HEK293 (cell line): ENCODE measurements around the gene GADD45G.
A peak's percentile ranks its signal among the peaks of the same experiment; 100 is the strongest.

Experiments used
- EGR2 ChIP-seq: fragments of 450-650 bp; formaldehyde crosslinking; IDR thresholded peaks from 2 replicates; pipeline ENCODE4 v1.5.1; 2016; ENCODE audit warnings: low read depth, missing biosample characterization, missing genetic modification characterization
- HOXC10 ChIP-seq: sonication (generic); formaldehyde crosslinking; IDR thresholded peaks from 2 replicates; pipeline ENCODE4 v1.8.1; 2023; ENCODE audit warnings: mild to moderate bottlenecking, missing genetic modification reagents
- HOXD13 ChIP-seq: sonication (generic); formaldehyde crosslinking; IDR thresholded peaks from 2 replicates; pipeline ENCODE4 v1.8.0; 2022; ENCODE audit warnings: missing genetic modification reagents, borderline replicate concordance
- KLF9 ChIP-seq: fragments of 450-650 bp; formaldehyde crosslinking; IDR thresholded peaks from 2 replicates; pipeline ENCODE4 v1.5.1; 2016; ENCODE audit warnings: missing biosample characterization, missing genetic modification characterization, low read depth
- MEIS1 ChIP-seq: sonication (generic); formaldehyde crosslinking; IDR thresholded peaks from 2 replicates; pipeline ENCODE4 v1.8.1; 2022; ENCODE audit warnings: missing genetic modification reagents, mild to moderate bottlenecking, borderline replicate concordance
- OSR2 ChIP-seq: fragments of 450-650 bp; formaldehyde crosslinking; IDR thresholded peaks from 2 replicates; pipeline ENCODE4 v1.5.1; 2016; ENCODE audit warnings: missing biosample characterization, missing genetic modification characterization
- OVOL3 ChIP-seq: fragments of 450-650 bp; formaldehyde crosslinking; IDR thresholded peaks from 2 replicates; pipeline ENCODE4 v1.5.1; 2016; ENCODE audit warnings: missing biosample characterization, missing genetic modification characterization
- RBAK ChIP-seq: fragments of 450-650 bp; formaldehyde crosslinking; IDR thresholded peaks from 2 replicates; pipeline ENCODE4 v1.5.1; 2016; ENCODE audit warnings: missing biosample characterization, missing genetic modification characterization
- SETDB1 ChIP-seq: IDR thresholded peaks from one replicate; pipeline ENCODE4 v1.6.1; 2017; ENCODE audit warnings: mild to moderate bottlenecking, low read length, moderate library complexity, mixed read lengths; ENCODE audit not compliant: insufficient read length
- TRIM28 ChIP-seq: IDR thresholded peaks from 2 replicates; pipeline ENCODE4 v1.6.1; 2011; ENCODE audit warnings: low read length, control low read depth, borderline replicate concordance
- ZFP37 ChIP-seq: fragments of 450-650 bp; formaldehyde crosslinking; IDR thresholded peaks from 2 replicates; pipeline ENCODE4 v1.5.1; 2016; ENCODE audit warnings: missing biosample characterization, missing genetic modification characterization
- ZNF10 ChIP-seq: fragments of 450-650 bp; formaldehyde crosslinking; IDR thresholded peaks from 2 replicates; pipeline ENCODE4 v1.5.1; 2017; ENCODE audit warnings: missing biosample characterization, missing genetic modification characterization
- ZNF121 ChIP-seq: fragments of 450-650 bp; formaldehyde crosslinking; IDR thresholded peaks from 2 replicates; pipeline ENCODE4 v1.5.1; 2016; ENCODE audit warnings: missing biosample characterization, missing genetic modification characterization
- ZNF169 ChIP-seq: fragments of 450-650 bp; formaldehyde crosslinking; IDR thresholded peaks from 2 replicates; pipeline ENCODE4 v1.5.1; 2016; ENCODE audit warnings: missing biosample characterization, missing genetic modification characterization
- ZNF175 ChIP-seq: fragments of 450-650 bp; formaldehyde crosslinking; IDR thresholded peaks from 2 replicates; pipeline ENCODE4 v1.5.1; 2016; ENCODE audit warnings: missing biosample characterization, missing genetic modification characterization
- ZNF274 ChIP-seq, 2 experiments: fragments of 200-500 bp in 1 of 2; fragments of 450-650 bp in 1 of 2; sonication (Bioruptor generic) in 1 of 2; formaldehyde crosslinking in 1 of 2; IDR thresholded peaks; 2 replicates each; pipeline versions ENCODE4 v1.5.1 to v1.6.1; 2014 to 2016; ENCODE audit warnings: borderline replicate concordance in 1 of 2, inconsistent platforms in 1 of 2, low read length in 1 of 2, missing biosample characterization in 1 of 2, missing genetic modification characterization in 1 of 2
- ZNF311 ChIP-seq: fragments of 450-650 bp; formaldehyde crosslinking; IDR thresholded peaks from 2 replicates; pipeline ENCODE4 v1.5.1; 2017; ENCODE audit warnings: missing biosample characterization, missing genetic modification characterization, borderline replicate concordance
- ZNF423 ChIP-seq: fragments of 450-650 bp; formaldehyde crosslinking; IDR thresholded peaks from 2 replicates; pipeline ENCODE4 v1.5.1; 2016; ENCODE audit warnings: missing biosample characterization, missing genetic modification characterization
- ZNF48 ChIP-seq: fragments of 450-650 bp; formaldehyde crosslinking; IDR thresholded peaks from 2 replicates; pipeline ENCODE4 v1.5.1; 2016; ENCODE audit warnings: missing biosample characterization, missing genetic modification characterization
- ZNF521 ChIP-seq: fragments of 450-650 bp; formaldehyde crosslinking; IDR thresholded peaks from 2 replicates; pipeline ENCODE4 v1.5.1; 2017; ENCODE audit warnings: missing biosample characterization, mild to moderate bottlenecking, missing genetic modification characterization
- ZNF654 ChIP-seq: fragments of 450-650 bp; formaldehyde crosslinking; IDR thresholded peaks from 2 replicates; pipeline ENCODE4 v1.5.1; 2016; ENCODE audit warnings: low read depth, missing biosample characterization, missing genetic modification characterization
- ZNF660 ChIP-seq: fragments of 450-650 bp; IDR thresholded peaks from 2 replicates; pipeline ENCODE4 v1.5.1; 2018; ENCODE audit warnings: missing biosample characterization, mild to moderate bottlenecking, missing genetic modification characterization
- TF ChIP-seq, protein P1 (sequence below): fragments of 450-650 bp; formaldehyde crosslinking; IDR thresholded peaks from 2 replicates; pipeline ENCODE4 v1.5.1; 2017; ENCODE audit warnings: missing biosample characterization, missing genetic modification characterization
- TF ChIP-seq, protein P2 (sequence below): fragments of 450-650 bp; formaldehyde crosslinking; IDR thresholded peaks from 2 replicates; pipeline ENCODE4 v1.5.1; 2016; ENCODE audit warnings: missing biosample characterization, missing genetic modification characterization, borderline replicate concordance
- TF ChIP-seq, protein P3 (sequence below): fragments of 450-650 bp; formaldehyde crosslinking; IDR thresholded peaks from 2 replicates; pipeline ENCODE4 v1.5.1; 2016; ENCODE audit warnings: missing biosample characterization, missing genetic modification characterization
- TF ChIP-seq, protein P4 (sequence below): fragments of 450-650 bp; formaldehyde crosslinking; IDR thresholded peaks from 2 replicates; pipeline ENCODE4 v1.5.1; 2016; ENCODE audit warnings: missing biosample characterization, missing genetic modification characterization
- TF ChIP-seq, protein P5 (sequence below): fragments of 450-650 bp; formaldehyde crosslinking; IDR thresholded peaks from 2 replicates; pipeline ENCODE4 v1.5.1; 2016; ENCODE audit warnings: missing biosample characterization, missing genetic modification characterization

Gene GADD45G

DNA sequence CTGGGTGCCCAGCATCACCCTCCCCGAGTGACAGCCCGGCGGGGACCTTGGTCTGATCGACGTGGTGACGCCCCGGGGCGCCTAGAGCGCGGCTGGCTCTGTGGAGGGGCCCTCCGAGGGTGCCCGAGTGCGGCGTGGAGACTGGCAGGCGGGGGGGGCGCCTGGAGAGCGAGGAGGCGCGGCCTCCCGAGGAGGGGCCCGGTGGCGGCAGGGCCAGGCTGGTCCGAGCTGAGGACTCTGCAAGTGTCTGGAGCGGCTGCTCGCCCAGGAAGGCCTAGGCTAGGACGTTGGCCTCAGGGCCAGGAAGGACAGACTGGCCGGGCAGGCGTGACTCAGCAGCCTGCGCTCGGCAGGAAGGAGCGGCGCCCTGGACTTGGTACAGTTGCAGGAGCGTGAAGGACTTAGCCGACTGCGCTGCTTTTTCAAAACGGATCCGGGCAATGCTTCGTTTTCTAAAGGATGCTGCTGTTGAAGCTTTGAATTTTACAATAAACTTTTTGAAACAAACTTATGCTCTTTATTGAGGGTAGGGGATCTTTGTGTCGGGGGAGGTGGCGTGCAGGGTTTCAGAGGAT is 1.3 kb downstream of the GADD45G start (continued):
- TF ChIP-seq, protein P1, sequence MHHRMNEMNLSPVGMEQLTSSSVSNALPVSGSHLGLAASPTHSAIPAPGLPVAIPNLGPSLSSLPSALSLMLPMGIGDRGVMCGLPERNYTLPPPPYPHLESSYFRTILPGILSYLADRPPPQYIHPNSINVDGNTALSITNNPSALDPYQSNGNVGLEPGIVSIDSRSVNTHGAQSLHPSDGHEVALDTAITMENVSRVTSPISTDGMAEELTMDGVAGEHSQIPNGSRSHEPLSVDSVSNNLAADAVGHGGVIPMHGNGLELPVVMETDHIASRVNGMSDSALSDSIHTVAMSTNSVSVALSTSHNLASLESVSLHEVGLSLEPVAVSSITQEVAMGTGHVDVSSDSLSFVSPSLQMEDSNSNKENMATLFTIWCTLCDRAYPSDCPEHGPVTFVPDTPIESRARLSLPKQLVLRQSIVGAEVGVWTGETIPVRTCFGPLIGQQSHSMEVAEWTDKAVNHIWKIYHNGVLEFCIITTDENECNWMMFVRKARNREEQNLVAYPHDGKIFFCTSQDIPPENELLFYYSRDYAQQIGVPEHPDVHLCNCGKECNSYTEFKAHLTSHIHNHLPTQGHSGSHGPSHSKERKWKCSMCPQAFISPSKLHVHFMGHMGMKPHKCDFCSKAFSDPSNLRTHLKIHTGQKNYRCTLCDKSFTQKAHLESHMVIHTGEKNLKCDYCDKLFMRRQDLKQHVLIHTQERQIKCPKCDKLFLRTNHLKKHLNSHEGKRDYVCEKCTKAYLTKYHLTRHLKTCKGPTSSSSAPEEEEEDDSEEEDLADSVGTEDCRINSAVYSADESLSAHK (tag by site-specific recombination), result no peak
- TF ChIP-seq ZNF169 (tag by site-specific recombination) (no peak), HOXC10 (CRISPR knock-in tag) (no peak), ZNF521 (tag by site-specific recombination) (no peak), HOXD13 (CRISPR knock-in tag) (no peak), ZNF660 (no peak), RBAK (tag by site-specific recombination) (no peak), ZFP37 (tag by site-specific recombination) (peak; percentile 38; the same call in 1 of the 2 replicates), OVOL3 (no peak), EGR2 (tag by site-specific recombination) (no peak), ZNF654 (tag by site-specific recombination) (no peak), KLF9 (tag by site-specific recombination) (no peak), OSR2 (tag by site-specific recombination) (no peak), ZNF423 (tag by site-specific recombination) (peak; percentile 81), ZNF175 (tag by site-specific recombination) (no peak), SETDB1 (no peak), TRIM28 (no peak), ZNF274 (IDR thresholded peaks at IDR 0.05; ENCODE audit: low read length) (no peak), ZNF274 (tag by site-specific recombination; IDR thresholded peaks at IDR 0.05; ENCODE audit: borderline replicate concordance) (no peak), ZNF121 (no peak), ZNF48 (tag by site-specific recombination) (no peak), ZNF10 (tag by site-specific recombination) (no peak), MEIS1 (CRISPR knock-in tag) (no peak; the same call in 1 of the 2 replicates), ZNF311 (no peak)
- TF ChIP-seq, protein P2, sequence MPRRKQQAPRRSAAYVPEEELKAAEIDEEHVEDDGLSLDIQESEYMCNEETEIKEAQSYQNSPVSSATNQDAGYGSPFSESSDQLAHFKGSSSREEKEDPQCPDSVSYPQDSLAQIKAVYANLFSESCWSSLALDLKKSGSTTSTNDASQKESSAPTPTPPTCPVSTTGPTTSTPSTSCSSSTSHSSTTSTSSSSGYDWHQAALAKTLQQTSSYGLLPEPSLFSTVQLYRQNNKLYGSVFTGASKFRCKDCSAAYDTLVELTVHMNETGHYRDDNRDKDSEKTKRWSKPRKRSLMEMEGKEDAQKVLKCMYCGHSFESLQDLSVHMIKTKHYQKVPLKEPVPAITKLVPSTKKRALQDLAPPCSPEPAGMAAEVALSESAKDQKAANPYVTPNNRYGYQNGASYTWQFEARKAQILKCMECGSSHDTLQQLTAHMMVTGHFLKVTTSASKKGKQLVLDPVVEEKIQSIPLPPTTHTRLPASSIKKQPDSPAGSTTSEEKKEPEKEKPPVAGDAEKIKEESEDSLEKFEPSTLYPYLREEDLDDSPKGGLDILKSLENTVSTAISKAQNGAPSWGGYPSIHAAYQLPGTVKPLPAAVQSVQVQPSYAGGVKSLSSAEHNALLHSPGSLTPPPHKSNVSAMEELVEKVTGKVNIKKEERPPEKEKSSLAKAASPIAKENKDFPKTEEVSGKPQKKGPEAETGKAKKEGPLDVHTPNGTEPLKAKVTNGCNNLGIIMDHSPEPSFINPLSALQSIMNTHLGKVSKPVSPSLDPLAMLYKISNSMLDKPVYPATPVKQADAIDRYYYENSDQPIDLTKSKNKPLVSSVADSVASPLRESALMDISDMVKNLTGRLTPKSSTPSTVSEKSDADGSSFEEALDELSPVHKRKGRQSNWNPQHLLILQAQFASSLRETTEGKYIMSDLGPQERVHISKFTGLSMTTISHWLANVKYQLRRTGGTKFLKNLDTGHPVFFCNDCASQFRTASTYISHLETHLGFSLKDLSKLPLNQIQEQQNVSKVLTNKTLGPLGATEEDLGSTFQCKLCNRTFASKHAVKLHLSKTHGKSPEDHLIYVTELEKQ (tag by site-specific recombination), result no peak
- TF ChIP-seq, protein P3, sequence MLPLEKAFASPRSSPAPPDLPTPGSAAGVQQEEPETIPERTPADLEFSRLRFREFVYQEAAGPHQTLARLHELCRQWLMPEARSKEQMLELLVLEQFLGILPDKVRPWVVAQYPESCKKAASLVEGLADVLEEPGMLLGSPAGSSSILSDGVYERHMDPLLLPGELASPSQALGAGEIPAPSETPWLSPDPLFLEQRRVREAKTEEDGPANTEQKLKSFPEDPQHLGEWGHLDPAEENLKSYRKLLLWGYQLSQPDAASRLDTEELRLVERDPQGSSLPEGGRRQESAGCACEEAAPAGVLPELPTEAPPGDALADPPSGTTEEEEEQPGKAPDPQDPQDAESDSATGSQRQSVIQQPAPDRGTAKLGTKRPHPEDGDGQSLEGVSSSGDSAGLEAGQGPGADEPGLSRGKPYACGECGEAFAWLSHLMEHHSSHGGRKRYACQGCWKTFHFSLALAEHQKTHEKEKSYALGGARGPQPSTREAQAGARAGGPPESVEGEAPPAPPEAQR, result no peak
- TF ChIP-seq, protein P4, sequence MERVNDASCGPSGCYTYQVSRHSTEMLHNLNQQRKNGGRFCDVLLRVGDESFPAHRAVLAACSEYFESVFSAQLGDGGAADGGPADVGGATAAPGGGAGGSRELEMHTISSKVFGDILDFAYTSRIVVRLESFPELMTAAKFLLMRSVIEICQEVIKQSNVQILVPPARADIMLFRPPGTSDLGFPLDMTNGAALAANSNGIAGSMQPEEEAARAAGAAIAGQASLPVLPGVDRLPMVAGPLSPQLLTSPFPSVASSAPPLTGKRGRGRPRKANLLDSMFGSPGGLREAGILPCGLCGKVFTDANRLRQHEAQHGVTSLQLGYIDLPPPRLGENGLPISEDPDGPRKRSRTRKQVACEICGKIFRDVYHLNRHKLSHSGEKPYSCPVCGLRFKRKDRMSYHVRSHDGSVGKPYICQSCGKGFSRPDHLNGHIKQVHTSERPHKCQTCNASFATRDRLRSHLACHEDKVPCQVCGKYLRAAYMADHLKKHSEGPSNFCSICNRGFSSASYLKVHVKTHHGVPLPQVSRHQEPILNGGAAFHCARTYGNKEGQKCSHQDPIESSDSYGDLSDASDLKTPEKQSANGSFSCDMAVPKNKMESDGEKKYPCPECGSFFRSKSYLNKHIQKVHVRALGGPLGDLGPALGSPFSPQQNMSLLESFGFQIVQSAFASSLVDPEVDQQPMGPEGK (tag by site-specific recombination), result peak; percentile 63; the same call in 1 of the 2 replicates
- TF ChIP-seq, protein P5, sequence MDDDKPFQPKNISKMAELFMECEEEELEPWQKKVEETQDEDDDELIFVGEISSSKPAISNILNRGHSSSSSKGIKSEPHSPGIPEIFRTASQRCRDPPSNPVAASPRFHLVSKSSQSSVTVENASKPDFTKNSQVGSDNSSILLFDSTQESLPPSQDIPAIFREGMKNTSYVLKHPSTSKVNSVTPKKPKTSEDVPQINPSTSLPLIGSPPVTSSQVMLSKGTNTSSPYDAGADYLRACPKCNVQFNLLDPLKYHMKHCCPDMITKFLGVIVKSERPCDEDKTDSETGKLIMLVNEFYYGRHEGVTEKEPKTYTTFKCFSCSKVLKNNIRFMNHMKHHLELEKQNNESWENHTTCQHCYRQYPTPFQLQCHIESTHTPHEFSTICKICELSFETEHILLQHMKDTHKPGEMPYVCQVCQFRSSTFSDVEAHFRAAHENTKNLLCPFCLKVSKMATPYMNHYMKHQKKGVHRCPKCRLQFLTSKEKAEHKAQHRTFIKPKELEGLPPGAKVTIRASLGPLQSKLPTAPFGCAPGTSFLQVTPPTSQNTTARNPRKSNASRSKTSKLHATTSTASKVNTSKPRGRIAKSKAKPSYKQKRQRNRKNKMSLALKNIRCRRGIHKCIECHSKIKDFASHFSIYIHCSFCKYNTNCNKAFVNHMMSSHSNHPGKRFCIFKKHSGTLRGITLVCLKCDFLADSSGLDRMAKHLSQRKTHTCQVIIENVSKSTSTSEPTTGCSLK, result no peak
